HepG2 (cell line): ENCODE data around the gene KDM5A. TPM values are rescaled to one million over a fixed set of nuclear protein-coding genes. Genes with fewer than 3 reads are reported as not detected.

Source experiments
- AKAP8 ChIP-seq: sonication (generic); formaldehyde crosslinking; IDR thresholded peaks from 2 replicates; pipeline ENCODE4 v1.5.1; 2020; ENCODE audit warnings: mild to moderate bottlenecking, missing genetic modification reagents
- ERF ChIP-seq: IDR thresholded peaks from 2 replicates; pipeline ENCODE4 v1.6.1; 2018; ENCODE audit warnings: missing biosample characterization, missing genetic modification reagents
- HBP1 ChIP-seq: IDR thresholded peaks from 2 replicates; pipeline ENCODE4 v1.6.1; 2016; ENCODE audit warnings: low read depth, control low read depth
- HMG20B ChIP-seq: conservative IDR thresholded peaks from 2 replicates; pipeline ENCODE4 v1.6.1; 2016; ENCODE audit warnings: missing genetic modification reagents, missing compliant biosample characterization
- HNF4G ChIP-seq, 2 experiments: sonication (generic) in 1 of 2; formaldehyde crosslinking in 1 of 2; IDR thresholded peaks; 2 replicates each; pipeline versions ENCODE4 v1.4.0 to v1.6.1; 2011 to 2020; ENCODE audit warnings: borderline replicate concordance in 2 of 2, low read depth in 2 of 2, mild to moderate bottlenecking in 2 of 2, low read length in 1 of 2, missing genetic modification reagents in 1 of 2, moderate library complexity in 1 of 2
- JARID2 ChIP-seq: sonication (generic); formaldehyde crosslinking; IDR thresholded peaks from 2 replicates; pipeline ENCODE4 v1.8.1; 2023; ENCODE audit warnings: missing genetic modification reagents, inconsistent platforms; ENCODE audit not compliant: insufficient replicate concordance
- MTA3 ChIP-seq: sonication (generic); formaldehyde crosslinking; IDR thresholded peaks from 2 replicates; pipeline ENCODE4 v1.4.0; 2020; ENCODE audit warnings: missing genetic modification reagents
- NFYC ChIP-seq: IDR thresholded peaks from 2 replicates; pipeline ENCODE4 v1.6.1; 2016; ENCODE audit warnings: missing genetic modification reagents, missing compliant biosample characterization
- ONECUT2 ChIP-seq: sonication (generic); formaldehyde crosslinking; IDR thresholded peaks from 2 replicates; pipeline ENCODE4 v1.4.0; 2020; ENCODE audit warnings: missing genetic modification reagents
- PTBP1 ChIP-seq: fragments of 200-400 bp; formaldehyde crosslinking; IDR thresholded peaks from 2 replicates; pipeline ENCODE4 v1.6.1; 2018; ENCODE audit warnings: low read length, low read depth; ENCODE audit not compliant: poor library complexity, severe bottlenecking
- TARDBP ChIP-seq: sonication (generic); formaldehyde crosslinking; IDR thresholded peaks from 2 replicates; pipeline ENCODE4 v1.8.0; 2022; ENCODE audit warnings: mild to moderate bottlenecking, missing genetic modification reagents
- TFDP2 ChIP-seq: sonication (generic); formaldehyde crosslinking; IDR thresholded peaks from 2 replicates; pipeline ENCODE4 v1.4.0; 2020; ENCODE audit warnings: missing genetic modification reagents
- ZFP41 ChIP-seq: sonication (generic); formaldehyde crosslinking; IDR thresholded peaks from 2 replicates; pipeline ENCODE4 v1.4.0; 2020; ENCODE audit warnings: mild to moderate bottlenecking, missing genetic modification reagents, borderline replicate concordance
- ZFP82 ChIP-seq: sonication (generic); formaldehyde crosslinking; IDR thresholded peaks from 2 replicates; pipeline ENCODE4 v1.5.1; 2020; ENCODE audit warnings: mild to moderate bottlenecking, missing genetic modification reagents, borderline replicate concordance
- ZNF253 ChIP-seq: sonication (generic); formaldehyde crosslinking; IDR thresholded peaks from 2 replicates; pipeline ENCODE4 v1.8.0; 2022; ENCODE audit warnings: mild to moderate bottlenecking, missing genetic modification reagents, borderline replicate concordance
- ZNF354B ChIP-seq: sonication (generic); formaldehyde crosslinking; IDR thresholded peaks from 2 replicates; pipeline ENCODE4 v1.8.0; 2022; ENCODE audit warnings: mild to moderate bottlenecking, missing genetic modification reagents
- ZNF530 ChIP-seq: sonication (generic); formaldehyde crosslinking; IDR thresholded peaks from 2 replicates; pipeline ENCODE4 v1.5.0; 2020; ENCODE audit warnings: low read depth, mild to moderate bottlenecking, missing genetic modification reagents
- ZNF552 ChIP-seq: sonication (generic); formaldehyde crosslinking; IDR thresholded peaks from 2 replicates; pipeline ENCODE4 v1.9.0; 2022; ENCODE audit warnings: missing genetic modification reagents, mild to moderate bottlenecking, borderline replicate concordance
- ZNF772 ChIP-seq: sonication (generic); formaldehyde crosslinking; IDR thresholded peaks from 2 replicates; pipeline ENCODE4 v1.5.0; 2020; ENCODE audit warnings: mild to moderate bottlenecking, missing genetic modification reagents
- polyA plus RNA-seq, 8 experiments: library from polyadenylated mRNA; depleted of rRNA in 3 of 8; stranded (reverse) in 7 of 8; unstranded in 1 of 8; fragments of >200 nt; fragmentation: Illumina TruSeq in 4 of 8; extraction: Trizol in 4 of 8; gene quantifications; 2 replicates each; pipeline versions ENCODE4 v1.2.1 to v1.2.3, GENCODE V29; 2011 to 2016; ENCODE audit warnings: low read depth in 4 of 8, missing spikeins in 1 of 8, mixed read lengths in 1 of 8; ENCODE audit not compliant: insufficient read depth in 1 of 8
- total RNA-seq, 5 experiments: library from RNA; depleted of rRNA; stranded (reverse); fragments of >200 nt; fragmentation: Illumina TruSeq; extraction: Trizol; gene quantifications; 2 replicates each; pipeline ENCODE4 v1.2.3, GENCODE V29; 2016; ENCODE audit warnings: low read depth in 1 of 5
- TF ChIP-seq, protein P1 (sequence below): IDR thresholded peaks from 2 replicates; pipeline ENCODE4 v1.6.1; 2012; ENCODE audit warnings: low read length, improper control_type of control experiment
- TF ChIP-seq, protein P2 (sequence below): sonication (generic); formaldehyde crosslinking; IDR thresholded peaks from 2 replicates; pipeline ENCODE4 v1.5.1; 2020; ENCODE audit warnings: missing genetic modification reagents, mild to moderate bottlenecking, borderline replicate concordance

The KDM5A gene
- total and polyA plus RNA-seq, 2 of the 13 experiments (the other 11 are each of a cell fraction or from before 2014, with no cell fraction given) = 12.0 to 29.2 TPM

GRCh38 chr12:401235-402028 lies 12.3 kb upstream of the KDM5A start, which contains the start of gene CCDC77 (continued):
- peak; percentile 98 for TF ChIP-seq NFYC (CRISPR knock-in tag)
- peak; percentile 67; the same call in 1 of the 2 replicates for TF ChIP-seq TARDBP
- TF ChIP-seq JARID2 (CRISPR knock-in tag) = no peak
- TF ChIP-seq ZFP82 (CRISPR knock-in tag) = no peak
- TF ChIP-seq HMG20B (CRISPR knock-in tag) = no peak
- no peak; the same call in 1 of the 2 replicates for TF ChIP-seq ERF (CRISPR knock-in tag)
- TF ChIP-seq, protein P1, sequence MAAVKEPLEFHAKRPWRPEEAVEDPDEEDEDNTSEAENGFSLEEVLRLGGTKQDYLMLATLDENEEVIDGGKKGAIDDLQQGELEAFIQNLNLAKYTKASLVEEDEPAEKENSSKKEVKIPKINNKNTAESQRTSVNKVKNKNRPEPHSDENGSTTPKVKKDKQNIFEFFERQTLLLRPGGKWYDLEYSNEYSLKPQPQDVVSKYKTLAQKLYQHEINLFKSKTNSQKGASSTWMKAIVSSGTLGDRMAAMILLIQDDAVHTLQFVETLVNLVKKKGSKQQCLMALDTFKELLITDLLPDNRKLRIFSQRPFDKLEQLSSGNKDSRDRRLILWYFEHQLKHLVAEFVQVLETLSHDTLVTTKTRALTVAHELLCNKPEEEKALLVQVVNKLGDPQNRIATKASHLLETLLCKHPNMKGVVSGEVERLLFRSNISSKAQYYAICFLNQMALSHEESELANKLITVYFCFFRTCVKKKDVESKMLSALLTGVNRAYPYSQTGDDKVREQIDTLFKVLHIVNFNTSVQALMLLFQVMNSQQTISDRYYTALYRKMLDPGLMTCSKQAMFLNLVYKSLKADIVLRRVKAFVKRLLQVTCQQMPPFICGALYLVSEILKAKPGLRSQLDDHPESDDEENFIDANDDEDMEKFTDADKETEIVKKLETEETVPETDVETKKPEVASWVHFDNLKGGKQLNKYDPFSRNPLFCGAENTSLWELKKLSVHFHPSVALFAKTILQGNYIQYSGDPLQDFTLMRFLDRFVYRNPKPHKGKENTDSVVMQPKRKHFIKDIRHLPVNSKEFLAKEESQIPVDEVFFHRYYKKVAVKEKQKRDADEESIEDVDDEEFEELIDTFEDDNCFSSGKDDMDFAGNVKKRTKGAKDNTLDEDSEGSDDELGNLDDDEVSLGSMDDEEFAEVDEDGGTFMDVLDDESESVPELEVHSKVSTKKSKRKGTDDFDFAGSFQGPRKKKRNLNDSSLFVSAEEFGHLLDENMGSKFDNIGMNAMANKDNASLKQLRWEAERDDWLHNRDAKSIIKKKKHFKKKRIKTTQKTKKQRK = no peak
- TF ChIP-seq ZNF354B (CRISPR knock-in tag) = no peak; the same call in 1 of the 2 replicates
- TF ChIP-seq AKAP8 = no peak
- no peak for TF ChIP-seq ZFP41
- no peak for TF ChIP-seq PTBP1
- TF ChIP-seq, protein P2, sequence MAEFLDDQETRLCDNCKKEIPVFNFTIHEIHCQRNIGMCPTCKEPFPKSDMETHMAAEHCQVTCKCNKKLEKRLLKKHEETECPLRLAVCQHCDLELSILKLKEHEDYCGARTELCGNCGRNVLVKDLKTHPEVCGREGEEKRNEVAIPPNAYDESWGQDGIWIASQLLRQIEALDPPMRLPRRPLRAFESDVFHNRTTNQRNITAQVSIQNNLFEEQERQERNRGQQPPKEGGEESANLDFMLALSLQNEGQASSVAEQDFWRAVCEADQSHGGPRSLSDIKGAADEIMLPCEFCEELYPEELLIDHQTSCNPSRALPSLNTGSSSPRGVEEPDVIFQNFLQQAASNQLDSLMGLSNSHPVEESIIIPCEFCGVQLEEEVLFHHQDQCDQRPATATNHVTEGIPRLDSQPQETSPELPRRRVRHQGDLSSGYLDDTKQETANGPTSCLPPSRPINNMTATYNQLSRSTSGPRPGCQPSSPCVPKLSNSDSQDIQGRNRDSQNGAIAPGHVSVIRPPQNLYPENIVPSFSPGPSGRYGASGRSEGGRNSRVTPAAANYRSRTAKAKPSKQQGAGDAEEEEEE (CRISPR knock-in tag) = no peak
- TF ChIP-seq HNF4G (IDR thresholded peaks at IDR 0.05; ENCODE audit: borderline replicate concordance, low read depth, low read length) = no peak
- no peak for TF ChIP-seq HNF4G (CRISPR knock-in tag; IDR thresholded peaks at IDR 0.05; ENCODE audit: borderline replicate concordance, low read depth)
- no peak for TF ChIP-seq ZNF530
- TF ChIP-seq ONECUT2 (CRISPR knock-in tag) = no peak
- TF ChIP-seq ZNF253 (CRISPR knock-in tag) = no peak
- no peak for TF ChIP-seq ZNF772 (CRISPR knock-in tag)
- peak; percentile 96 for TF ChIP-seq TFDP2 (CRISPR knock-in tag)
- TF ChIP-seq MTA3 (CRISPR knock-in tag) = no peak
- peak; percentile 93 for TF ChIP-seq HBP1 (CRISPR knock-in tag)
- TF ChIP-seq ZNF552 (CRISPR knock-in tag) = no peak
